ENCODE results near the gene RBM34. TPM values are rescaled to one million over a fixed set of nuclear protein-coding genes. Genes with fewer than 3 reads are reported as not detected.
A peak's percentile ranks its signal among the peaks of the same experiment; 100 is the strongest.

RBM34 gene
- total RNA-seq, 2 experiments from 2014 or later, result 108 to 120 TPM

- intact Hi-C loops (cut with micrococcal nuclease), result loop anchor here (1.0 kb wide), 1 partner anchor 173 kb away; no protein-coding TSS in a partner anchor
- ChIA-PET CTCF (interaction anchor here (0.7 to 1.5 kb wide), 3 partner anchors 51 to 287 kb away, joined by 3 to 5 read pairs (median 5); no protein-coding TSS in a partner anchor), POLR2A (interaction anchor here (0.5 kb wide), 1 partner anchor 11 kb away, joined by 4 read pairs; no protein-coding TSS in a partner anchor)
- Mint-ChIP-seq H3K9me3 (no peaks in the 10 kb centered on the region), H3K36me3 (peaks cover 45% of the 10 kb centered on the region), H3K27me3 (no peaks in the 10 kb centered on the region), H3K4me1 (ENCODE audit: low read depth) (peaks cover 19% of the 10 kb centered on the region), H3K27ac (no peak overlapping the region), H3K4me3 (no peak overlapping the region)
- no peak for DNase-seq
These were observed 4.8 kb downstream of the RBM34 start for GRCh38 chr1:235156265-235156664.

DNA sequence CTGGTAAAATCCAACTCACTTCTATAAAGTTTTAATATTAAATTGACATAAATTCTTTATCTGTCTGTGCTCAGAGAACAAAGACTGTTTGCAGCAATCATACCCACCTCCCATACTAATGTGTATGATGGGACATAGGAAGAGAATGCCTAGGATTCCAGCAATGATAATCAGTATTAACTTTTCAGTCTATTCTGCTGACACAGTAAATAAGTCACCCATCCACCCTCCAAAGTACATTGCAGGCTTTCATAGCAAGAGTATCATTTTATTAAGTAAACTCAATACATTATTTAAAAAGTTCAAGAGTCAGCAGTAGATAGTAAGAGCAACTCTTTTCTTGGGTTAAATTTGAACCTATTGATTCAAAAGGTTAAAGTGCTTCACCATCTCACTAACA lies 8.8 kb downstream of the RBM34 start:
- ChIA-PET POLR2A (no interaction called here), CTCF (no interaction called here)
- intact Hi-C loops (cut with micrococcal nuclease), result no loop called here
- no peak overlapping the region for H3K4me3 Mint-ChIP-seq
- H3K36me3 Mint-ChIP-seq, result peaks cover 47% of the 10 kb centered on the region
- no peaks in the 10 kb centered on the region for H3K9me3 Mint-ChIP-seq
- no peaks in the 10 kb centered on the region for H3K27me3 Mint-ChIP-seq
- no peak overlapping the region for H3K27ac Mint-ChIP-seq
- no peak for DNase-seq
- peaks cover 26% of the 10 kb centered on the region for H3K4me1 Mint-ChIP-seq (ENCODE audit: low read depth)

DNA sequence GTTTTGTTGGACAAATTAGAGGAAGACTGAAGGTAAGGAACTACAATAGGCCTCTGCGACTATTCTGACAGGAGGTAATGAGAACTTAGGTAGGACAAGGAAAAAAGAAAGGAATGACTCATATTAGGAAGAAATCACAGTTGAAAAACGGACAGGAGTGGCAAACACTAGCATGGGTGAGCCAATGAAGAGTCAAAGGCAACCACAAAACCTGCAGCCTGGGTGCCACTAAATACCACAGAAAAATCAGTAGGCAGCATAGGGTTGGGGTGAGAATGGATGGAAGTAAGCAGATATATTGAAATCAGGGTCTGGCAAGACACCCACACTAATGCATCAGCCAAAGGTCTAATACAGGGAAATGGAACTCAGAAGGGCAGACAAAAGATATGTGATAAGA lies 10.0 kb downstream of the RBM34 start:
- Mint-ChIP-seq H3K27ac (no peak overlapping the region), H3K36me3 (peaks cover 49% of the 10 kb centered on the region), H3K4me1 (ENCODE audit: low read depth) (peaks cover 29% of the 10 kb centered on the region), H3K4me3 (no peak overlapping the region), H3K27me3 (no peaks in the 10 kb centered on the region), H3K9me3 (no peaks in the 10 kb centered on the region)
- POLR2A ChIA-PET, result no interaction called here
- intact Hi-C loops (cut with micrococcal nuclease), result no loop called here
- DNase-seq, result no peak
- CTCF ChIA-PET, result interaction anchor here (0.6 to 1.2 kb wide), 2 partner anchors 45 to 265 kb away, joined by 3 to 6 read pairs; no protein-coding TSS in a partner anchor

DNA sequence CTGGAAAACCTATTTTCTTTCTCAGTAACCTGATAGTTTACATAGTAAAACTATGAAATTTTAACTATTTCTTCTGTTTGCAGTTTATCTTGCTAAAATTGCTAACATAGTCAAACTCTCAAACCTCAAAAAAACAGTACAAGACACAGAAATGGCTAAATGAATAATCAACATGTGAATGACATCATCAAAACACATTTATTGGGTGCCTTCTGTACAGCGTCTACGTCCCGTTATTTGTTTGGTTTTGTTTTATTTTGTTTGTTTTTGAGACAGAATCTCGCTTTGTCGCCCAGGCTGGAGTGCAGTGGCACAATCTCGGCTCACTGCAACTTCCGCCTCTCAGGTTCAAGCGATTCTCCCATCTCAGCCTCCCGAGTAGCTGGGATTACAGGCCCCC lies 11.2 kb downstream of the RBM34 start:
- Mint-ChIP-seq H3K27ac (no peak overlapping the region), H3K4me1 (ENCODE audit: low read depth) (peaks cover 28% of the 10 kb centered on the region), H3K36me3 (peaks cover 56% of the 10 kb centered on the region), H3K27me3 (no peaks in the 10 kb centered on the region), H3K4me3 (no peak overlapping the region), H3K9me3 (no peaks in the 10 kb centered on the region)
- ChIA-PET POLR2A (no interaction called here), CTCF (interaction anchor here (1.2 kb wide), 1 partner anchor 267 kb away, joined by 6 read pairs; no protein-coding TSS in a partner anchor)
- DNase-seq, result no peak
- intact Hi-C loops (cut with micrococcal nuclease), result no loop called here

DNA sequence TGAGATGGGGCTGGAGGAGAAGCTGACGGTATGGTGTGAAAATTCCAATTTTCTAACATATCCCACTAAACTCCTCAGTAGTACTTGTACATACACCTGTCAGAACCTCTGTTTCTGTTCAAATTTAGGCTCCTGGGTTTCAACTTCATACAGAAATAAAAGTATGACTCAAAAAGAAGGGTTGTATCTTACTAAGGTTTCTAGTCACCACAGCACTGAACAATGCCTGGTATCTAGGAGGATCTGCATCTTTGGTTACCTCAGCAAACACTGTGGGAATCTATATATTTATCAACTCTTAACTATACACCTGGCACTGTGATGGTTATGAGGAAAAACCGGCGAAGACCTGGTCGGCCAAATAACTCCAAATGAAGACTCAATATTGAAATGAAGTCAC lies 13.8 kb downstream of the RBM34 start:
- no peak for DNase-seq
- Mint-ChIP-seq H3K27me3 (no peaks in the 10 kb centered on the region), H3K4me3 (no peak overlapping the region), H3K9me3 (no peaks in the 10 kb centered on the region), H3K36me3 (peaks cover 44% of the 10 kb centered on the region), H3K27ac (peak overlapping the region; percentile 14), H3K4me1 (ENCODE audit: low read depth) (peaks cover 21% of the 10 kb centered on the region)
- intact Hi-C loops (cut with micrococcal nuclease), result loop anchor here (1.0 kb wide), 1 partner anchor 18 kb away; no protein-coding TSS in a partner anchor
- POLR2A ChIA-PET, result interaction anchor here (0.9 kb wide), 1 partner anchor 15 kb away, joined by 11 read pairs; no protein-coding TSS in a partner anchor
- CTCF ChIA-PET, result no interaction called here

DNA sequence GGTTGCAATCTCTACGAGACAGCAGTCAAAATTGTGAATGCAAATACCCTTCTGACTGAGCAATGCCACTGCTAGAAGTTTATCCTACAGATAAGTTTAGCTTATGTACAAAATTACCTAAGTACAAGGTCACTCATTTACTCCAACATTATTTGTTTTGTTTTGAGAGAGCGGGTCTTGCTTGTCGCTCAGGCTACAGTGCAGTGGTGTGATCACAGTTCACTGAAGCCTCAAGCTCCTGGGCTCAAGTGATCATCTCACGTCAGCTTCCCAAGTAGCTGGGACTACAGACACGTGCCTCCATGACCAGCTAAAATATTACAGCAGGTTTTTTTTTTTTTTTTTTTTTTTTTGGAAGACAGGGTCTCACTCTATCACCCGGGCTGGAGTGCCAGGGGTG lies 15.4 kb downstream of the RBM34 start:
- CTCF ChIA-PET, result interaction anchor here (1.3 kb wide), 1 partner anchor 52 kb away, joined by 7 read pairs; no protein-coding TSS in a partner anchor
- POLR2A ChIA-PET, result interaction anchor here (1.4 kb wide), 1 partner anchor 15 kb away, joined by 4 read pairs; the partner anchor contains the start of gene RBM34

DNA sequence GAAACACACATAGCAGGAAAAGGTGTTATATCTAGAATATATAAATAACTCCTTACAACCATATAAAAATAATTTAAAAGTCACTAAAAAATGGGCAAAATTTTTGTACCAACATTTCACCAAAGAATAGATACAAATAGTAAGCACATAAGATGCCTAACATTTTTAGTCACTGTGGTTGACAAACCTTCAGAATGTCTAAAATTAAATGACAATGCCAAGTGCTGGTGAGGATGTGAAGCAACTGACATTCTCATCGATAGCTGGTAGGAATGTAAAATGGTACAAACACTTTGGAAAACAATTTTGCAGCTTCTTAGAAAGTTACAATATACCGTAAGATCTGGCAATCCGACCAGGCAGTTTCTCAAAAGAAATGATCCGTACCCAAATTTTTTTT lies 18.1 kb downstream of the RBM34 start:
- Mint-ChIP-seq H3K27me3 (no peaks in the 10 kb centered on the region), H3K4me1 (ENCODE audit: low read depth) (peaks cover 27% of the 10 kb centered on the region), H3K9me3 (no peaks in the 10 kb centered on the region), H3K27ac (no peak overlapping the region), H3K36me3 (peaks cover 49% of the 10 kb centered on the region), H3K4me3 (no peak overlapping the region)
- ChIA-PET CTCF (interaction anchor here (0.6 kb wide), 1 partner anchor 38 kb away, joined by 3 read pairs; no protein-coding TSS in a partner anchor), POLR2A (no interaction called here)
- no peak for DNase-seq
- intact Hi-C loops (cut with micrococcal nuclease), result no loop called here

More for the DNA sequence above, 15.4 kb downstream of the RBM34 start:
- Mint-ChIP-seq H3K4me1 (ENCODE audit: low read depth) (peaks cover 14% of the 10 kb centered on the region), H3K27me3 (no peaks in the 10 kb centered on the region), H3K36me3 (peaks cover 44% of the 10 kb centered on the region), H3K9me3 (no peaks in the 10 kb centered on the region), H3K27ac (no peak overlapping the region), H3K4me3 (no peak overlapping the region)
- DNase-seq, result no peak
- intact Hi-C loops (cut with micrococcal nuclease), result no loop called here

DNA sequence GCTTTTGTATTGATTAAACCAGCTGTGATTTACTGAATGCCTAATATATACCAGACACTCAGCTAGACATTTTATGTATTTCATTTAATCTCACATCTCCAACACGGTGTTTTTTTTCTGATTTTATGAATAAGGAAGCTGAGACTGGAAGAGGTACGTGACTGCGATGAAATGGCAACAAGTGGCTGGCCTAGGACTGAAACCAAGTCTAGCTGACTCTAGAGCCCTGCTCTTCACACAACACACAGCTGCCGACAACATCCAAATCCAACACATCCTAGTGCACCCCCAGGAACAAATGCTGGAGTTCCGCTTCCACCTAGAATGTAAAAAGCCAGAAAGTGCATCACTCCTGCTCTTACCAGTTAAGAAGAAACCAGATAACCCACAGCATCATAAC lies 21.7 kb downstream of the RBM34 start:
- CTCF ChIA-PET, result interaction anchor here (1.4 to 1.6 kb wide), 3 partner anchors 22 to 277 kb away, joined by 3 to 4 read pairs (median 3); partner anchors contain the start of gene RBM34
- POLR2A ChIA-PET, result interaction anchor here (1.5 to 2.5 kb wide), 2 partner anchors 11 to 21 kb away, joined by 5 to 9 read pairs; partner anchors contain the start of genes RBM34 and TOMM20
- Mint-ChIP-seq H3K27me3 (no peaks in the 10 kb centered on the region), H3K9me3 (no peaks in the 10 kb centered on the region), H3K36me3 (peaks cover 65% of the 10 kb centered on the region), H3K4me1 (ENCODE audit: low read depth) (peaks cover 20% of the 10 kb centered on the region), H3K27ac (peak overlapping the region; percentile 40), H3K4me3 (no peak overlapping the region)
- intact Hi-C loops (cut with micrococcal nuclease), result no loop called here
- DNase-seq, result no peak

DNA sequence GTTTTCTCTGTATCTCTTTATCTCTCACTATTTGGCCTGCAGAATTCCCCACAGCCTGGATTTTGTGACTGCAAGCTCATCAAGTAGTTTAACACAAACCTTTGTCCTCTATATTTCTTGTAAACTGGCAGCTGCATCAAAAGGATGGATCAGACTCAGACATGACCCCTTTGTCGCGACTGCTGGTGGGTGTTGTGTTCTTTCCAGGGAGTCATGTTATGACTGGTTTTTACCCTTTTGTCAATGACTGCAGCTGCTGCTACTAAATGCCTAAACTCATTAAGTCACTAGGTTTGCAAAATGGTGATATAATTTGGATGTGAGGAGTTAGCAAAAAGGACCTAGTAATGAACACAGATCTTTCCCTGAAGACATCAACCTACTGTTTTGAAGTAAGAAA lies 22.2 kb downstream of the RBM34 start:
- CTCF ChIA-PET, result interaction anchor here (1.4 to 1.6 kb wide), 3 partner anchors 22 to 278 kb away, joined by 3 to 4 read pairs (median 3); partner anchors contain the start of gene RBM34
- H3K4me3 Mint-ChIP-seq, result no peak overlapping the region
- no peaks in the 10 kb centered on the region for H3K9me3 Mint-ChIP-seq
- peak overlapping the region; percentile 40 for H3K27ac Mint-ChIP-seq
- POLR2A ChIA-PET, result interaction anchor here (1.5 to 2.5 kb wide), 2 partner anchors 10 to 22 kb away, joined by 5 to 9 read pairs; partner anchors contain the start of genes RBM34 and TOMM20
- H3K4me1 Mint-ChIP-seq (ENCODE audit: low read depth), result peaks cover 20% of the 10 kb centered on the region
- H3K36me3 Mint-ChIP-seq, result peaks cover 60% of the 10 kb centered on the region
- H3K27me3 Mint-ChIP-seq, result no peaks in the 10 kb centered on the region
- DNase-seq, result peak; percentile 63
- intact Hi-C loops (cut with micrococcal nuclease), result no loop called here

DNA sequence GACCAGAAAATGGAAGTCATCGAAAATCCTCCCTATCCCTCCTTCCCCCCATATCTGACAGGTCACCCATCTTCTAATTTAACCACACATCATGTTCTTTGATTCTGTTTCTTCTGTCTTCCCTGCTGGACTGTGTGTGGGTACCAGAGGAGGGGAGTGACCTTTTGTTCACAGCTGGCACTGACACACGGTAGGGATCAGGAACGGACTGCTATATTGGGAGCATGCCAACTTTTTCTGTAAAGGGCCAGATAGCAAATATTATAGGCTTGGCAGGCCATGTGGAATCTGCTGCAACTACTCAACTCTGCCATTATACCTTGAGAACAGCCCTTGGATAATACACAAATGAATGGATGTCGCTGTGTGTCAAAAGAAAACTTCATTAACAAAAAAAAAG lies 24.9 kb downstream of the RBM34 start:
- ChIA-PET POLR2A (no interaction called here), CTCF (no interaction called here)
- DNase-seq, result no peak
- H3K4me1 Mint-ChIP-seq (ENCODE audit: low read depth), result peaks cover 24% of the 10 kb centered on the region
- H3K36me3 Mint-ChIP-seq, result peaks cover 45% of the 10 kb centered on the region
- no peak overlapping the region for H3K4me3 Mint-ChIP-seq
- no peak overlapping the region for H3K27ac Mint-ChIP-seq
- H3K9me3 Mint-ChIP-seq, result no peaks in the 10 kb centered on the region
- no peaks in the 10 kb centered on the region for H3K27me3 Mint-ChIP-seq
- intact Hi-C loops (cut with micrococcal nuclease), result no loop called here

DNA sequence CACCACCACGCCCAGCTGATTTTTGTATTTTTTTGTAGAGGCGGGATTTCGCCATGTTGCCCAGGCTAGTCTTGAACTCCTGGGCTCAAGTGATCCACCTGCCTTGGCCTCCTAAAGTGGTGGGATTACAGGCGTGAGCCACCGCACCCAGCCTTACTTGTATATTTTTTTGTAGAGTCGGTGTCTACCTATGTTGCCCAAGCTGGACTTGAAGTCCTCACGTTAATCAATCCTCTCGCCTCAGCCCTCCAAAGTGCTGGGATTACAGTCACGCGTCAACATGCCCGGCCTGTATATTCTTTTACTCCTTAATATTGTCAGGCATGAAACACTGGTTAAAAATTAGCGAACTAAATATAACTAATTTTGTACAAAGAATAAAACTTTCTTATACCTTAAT lies 26.9 kb downstream of the RBM34 start:
- Mint-ChIP-seq H3K36me3 (peaks cover 39% of the 10 kb centered on the region), H3K4me1 (ENCODE audit: low read depth) (peaks cover 15% of the 10 kb centered on the region), H3K27me3 (no peaks in the 10 kb centered on the region), H3K9me3 (no peaks in the 10 kb centered on the region), H3K4me3 (no peak overlapping the region), H3K27ac (no peak overlapping the region)
- POLR2A ChIA-PET, result no interaction called here
- CTCF ChIA-PET, result no interaction called here
- no peak for DNase-seq
- intact Hi-C loops (cut with micrococcal nuclease), result no loop called here

- Mint-ChIP-seq H3K27me3 (no peaks in the 10 kb centered on the region), H3K36me3 (peaks cover 31% of the 10 kb centered on the region), H3K4me1 (ENCODE audit: low read depth) (peaks cover 9% of the 10 kb centered on the region), H3K27ac (peak overlapping the region; percentile 40), H3K9me3 (no peaks in the 10 kb centered on the region), H3K4me3 (no peak overlapping the region)
- ChIA-PET POLR2A (no interaction called here), CTCF (interaction anchor here (1.2 to 1.3 kb wide), 2 partner anchors 74 to 283 kb away, joined by 3 to 6 read pairs; no protein-coding TSS in a partner anchor)
- intact Hi-C loops (cut with micrococcal nuclease), result no loop called here
- no peak for DNase-seq
These were observed 28.0 kb downstream of the RBM34 start for GRCh38 chr1:235133086-235133485.

- CTCF ChIA-PET, result no interaction called here
- no peaks in the 10 kb centered on the region for H3K9me3 Mint-ChIP-seq
- H3K4me3 Mint-ChIP-seq, result no peak overlapping the region
- DNase-seq, result peak; percentile 22
- H3K27ac Mint-ChIP-seq, result peak overlapping the region; percentile 26
- POLR2A ChIA-PET, result no interaction called here
- H3K27me3 Mint-ChIP-seq, result no peaks in the 10 kb centered on the region
- intact Hi-C loops (cut with micrococcal nuclease), result no loop called here
- H3K36me3 Mint-ChIP-seq, result peaks cover 29% of the 10 kb centered on the region
- H3K4me1 Mint-ChIP-seq (ENCODE audit: low read depth), result peaks cover 13% of the 10 kb centered on the region
These were observed 29.1 kb downstream of the RBM34 start for GRCh38 chr1:235131961-235132360.

Data from activated CD4-positive, alpha-beta memory T cell treated with anti-CD3 and anti-CD28 coated beads for 36 hours (primary cell).